Activated CD8-positive, alpha-beta memory T cell treated with anti-CD3 and anti-CD28 coated beads for 48 hours (primary cell): Measurements from ENCODE around the gene NMNAT1.
"Not testable (repeated sequence)": the region's sequence is repeated elsewhere in the genome, so short reads cannot be mapped to it uniquely, and the experiment has no call there.

Experiments
- DNase-seq, 3 experiments: peaks; one replicate each; pipeline ENCODE4 v3.0.0-alpha.2; 2020; ENCODE audit warnings: low read depth in 2 of 3, low spot score in 2 of 3

NMNAT1 gene

DNA sequence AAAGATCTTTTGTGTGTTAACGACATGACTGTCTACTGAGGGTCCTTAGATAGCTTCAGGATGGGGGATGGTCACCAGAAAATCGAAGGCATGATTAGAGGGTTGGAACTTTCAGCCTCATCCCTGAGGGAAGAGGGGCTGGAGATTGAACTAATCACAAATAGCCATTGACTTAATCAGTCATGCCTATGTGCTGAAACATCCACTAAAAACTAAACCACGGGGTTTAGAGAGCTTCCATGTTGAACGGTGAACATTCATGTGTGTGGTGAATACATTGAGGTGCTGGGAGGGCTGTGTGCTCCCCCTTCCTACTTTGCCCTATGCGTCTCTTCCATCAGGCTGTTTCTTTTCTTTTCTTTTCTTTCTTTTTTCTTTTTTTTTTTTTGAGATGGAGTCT lies 70.7 kb downstream of the NMNAT1 start:
- no peak for DNase-seq

GRCh38 chr1:10019561-10019960 lies 76.3 kb downstream of the NMNAT1 start:
- DNase-seq, result no peak

DNA sequence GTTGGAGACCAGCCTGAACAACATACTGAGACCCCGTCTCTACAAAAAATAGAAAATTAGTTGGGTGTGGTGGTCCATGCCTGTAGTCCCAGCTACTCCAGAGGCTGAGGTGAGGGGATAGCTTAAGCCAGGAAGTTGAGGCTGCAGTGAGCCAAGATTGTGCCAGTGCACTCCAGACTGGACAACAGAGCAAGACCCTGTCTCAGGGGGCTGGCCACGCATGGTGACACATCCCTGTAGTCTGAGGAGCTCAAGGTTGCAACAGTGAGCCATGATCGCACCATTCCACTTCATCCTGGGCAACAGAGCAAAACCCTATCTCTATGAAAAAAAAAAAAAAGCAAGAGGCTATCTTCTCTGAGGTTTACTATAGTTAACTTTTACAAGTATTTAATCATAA lies 76.8 kb downstream of the NMNAT1 start:
- no peak for DNase-seq

- not testable (repeated sequence) for DNase-seq
These were observed 77.4 kb downstream of the NMNAT1 start for GRCh38 chr1:10020678-10021077.

- not testable (repeated sequence) for DNase-seq
These were observed 78.7 kb downstream of the NMNAT1 start for GRCh38 chr1:10021992-10022391.

DNA sequence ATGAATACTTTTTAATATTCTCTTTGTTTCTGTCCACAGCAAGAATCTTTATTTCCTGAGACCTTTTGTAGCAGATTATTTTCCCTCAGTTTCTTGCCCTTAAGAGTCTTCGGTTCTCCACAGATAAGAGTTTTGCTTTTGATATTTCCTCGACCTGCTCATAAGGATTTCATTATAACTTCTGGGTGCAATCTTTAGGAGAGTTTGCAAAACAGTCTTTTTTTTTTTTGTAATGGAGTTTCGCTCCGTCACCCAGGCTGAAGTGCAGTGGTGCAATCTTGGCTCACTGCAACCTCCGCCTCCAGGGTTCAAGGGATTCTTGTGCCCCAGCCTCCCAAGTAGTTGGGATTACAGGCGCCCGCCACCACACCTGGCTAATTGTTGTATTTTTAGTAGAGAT lies 79.4 kb downstream of the NMNAT1 start:
- no peak for DNase-seq

GRCh38 chr1:10025354-10025753 lies 82.1 kb downstream of the NMNAT1 start:
- DNase-seq, result no peak

- DNase-seq, result no peak
These were observed 83.8 kb downstream of the NMNAT1 start for GRCh38 chr1:10027027-10027426.

- not testable (repeated sequence) for DNase-seq
These were observed 85.8 kb downstream of the NMNAT1 start for GRCh38 chr1:10028956-10029500.

DNA sequence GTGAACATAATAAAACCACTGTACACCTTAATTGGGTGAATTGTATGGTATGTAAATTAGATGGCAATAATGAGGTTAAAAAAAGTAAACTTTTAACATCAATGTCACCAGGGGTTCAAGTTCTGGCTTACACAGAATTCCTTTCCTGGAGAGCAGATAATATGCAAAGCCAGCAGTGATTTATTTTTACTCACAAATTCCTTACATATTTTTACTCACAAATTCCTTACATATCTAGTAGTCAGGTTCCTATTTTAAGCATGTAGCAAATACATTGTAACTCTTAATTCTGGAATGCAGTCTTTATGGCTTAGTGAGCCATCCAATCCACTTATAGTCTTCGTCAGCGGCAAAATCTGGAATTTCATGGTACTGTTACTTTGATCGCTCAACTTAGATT lies 88.2 kb downstream of the NMNAT1 start:
- DNase-seq, result no peak

- DNase-seq, result peak; percentile 90 to 99 (median 93)
These were observed 89.5 kb downstream of the NMNAT1 start, which contains the start of gene UBE4B for GRCh38 chr1:10032590-10033358. TSS of gene UBE4B (plus strand) at chr1:10032958. CDS start at chr1:10033671, 713 bp downstream.

DNA sequence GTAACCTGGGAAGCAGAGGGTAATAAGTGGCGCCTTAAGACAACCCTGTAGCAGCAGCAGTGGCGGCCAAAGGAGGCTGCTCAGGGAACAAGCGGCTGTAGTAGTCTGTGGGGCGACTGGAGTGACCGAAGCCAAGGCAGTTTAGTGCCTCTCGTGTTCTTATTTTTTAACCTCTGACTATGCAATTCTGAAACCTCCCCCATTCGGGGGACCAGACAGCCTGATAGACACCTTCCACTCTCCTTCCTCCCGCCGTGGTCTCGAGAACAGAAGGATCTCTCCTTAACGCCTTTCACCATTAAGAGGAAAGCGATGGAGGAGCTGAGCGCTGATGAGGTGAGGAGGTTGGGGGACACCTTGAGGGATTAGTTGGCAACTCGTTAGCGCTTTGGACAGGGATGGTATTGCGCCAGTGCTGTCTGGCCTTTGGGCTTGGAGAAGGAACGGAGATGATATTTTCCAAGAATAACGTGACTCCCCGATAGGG lies 90.1 kb downstream of the NMNAT1 start:
- DNase-seq, result peak in 2 of 3 experiments; percentile 4 to 7
